IPS-NIHi7 (cell line): ENCODE data around the gene STXBP5.

Experiments used
- DNase-seq: peaks from one replicate; pipeline ENCODE4 v3.0.0; 2012; ENCODE audit warnings: mixed read lengths; ENCODE audit errors: extremely low spot score

The STXBP5 gene

DNA sequence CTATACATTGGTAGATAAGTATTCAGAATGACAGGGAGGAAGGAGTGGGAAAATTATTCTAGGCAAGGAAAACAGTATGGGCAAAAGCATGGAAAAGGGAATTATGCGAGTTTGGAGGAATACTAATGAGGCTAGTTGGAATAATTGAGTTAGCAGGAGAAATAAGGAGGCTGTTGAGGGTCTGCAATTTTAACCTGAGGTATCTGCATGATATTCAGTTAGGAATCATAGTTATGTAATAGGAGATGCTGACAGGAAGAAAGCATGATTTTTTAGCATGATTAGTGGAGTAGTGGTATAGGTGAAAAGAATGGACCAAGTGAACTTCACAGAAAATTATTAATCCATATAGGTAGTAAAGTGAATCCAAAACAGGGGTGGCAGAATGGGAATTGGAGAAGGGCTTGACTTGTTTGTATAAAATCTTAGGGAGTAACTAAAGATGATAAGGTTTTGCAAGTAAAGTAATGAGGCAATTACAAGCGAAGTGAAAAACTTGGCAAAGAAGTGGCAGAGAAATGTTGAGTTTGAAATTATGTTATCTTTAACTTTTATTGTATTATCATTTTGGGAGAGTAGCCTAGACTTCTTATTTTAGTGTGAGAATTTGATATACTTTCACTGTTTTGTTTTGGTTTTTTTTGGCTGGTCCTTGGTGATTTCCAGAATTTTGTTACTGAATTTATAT, 5.7 kb downstream of the STXBP5 start:
- DNase-seq = no peak

DNA sequence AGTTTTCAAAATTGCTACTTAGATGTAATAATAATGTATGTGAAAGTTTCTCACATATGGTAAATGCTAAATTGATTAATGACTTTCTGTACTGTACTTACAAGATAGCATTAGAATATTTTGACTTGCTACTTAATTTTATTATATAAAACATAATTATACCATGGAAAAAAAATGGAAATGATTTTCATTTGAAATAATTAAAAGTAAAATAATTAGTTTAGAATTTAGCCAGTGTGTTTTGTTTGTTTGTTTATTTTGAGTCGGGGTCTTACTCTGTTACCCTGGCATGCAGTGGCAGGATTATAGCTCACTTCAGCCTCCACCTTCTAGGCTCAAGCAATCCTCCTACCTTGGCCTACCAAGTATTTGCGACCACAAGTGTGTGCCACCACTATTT, 7.1 kb downstream of the STXBP5 start:
- no peak for DNase-seq

DNA sequence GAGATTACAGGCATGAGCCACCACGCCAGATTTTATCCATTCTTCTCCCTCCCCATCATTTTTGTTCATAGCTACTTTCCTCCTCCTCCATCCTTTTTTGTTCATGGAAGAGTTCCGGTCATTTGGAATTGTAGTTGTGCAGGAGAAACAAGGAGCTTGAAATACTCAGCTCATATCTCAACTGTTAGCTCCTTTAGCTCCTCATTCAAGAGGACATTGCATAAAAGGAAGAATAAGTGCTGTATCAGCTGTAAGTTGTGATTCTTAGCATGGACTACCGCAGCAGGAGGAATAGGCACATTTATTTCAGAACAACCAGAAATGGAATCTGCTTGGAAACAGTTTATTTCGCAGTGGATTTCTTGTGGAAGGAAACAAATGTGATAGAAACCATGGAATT, 7.6 kb downstream of the STXBP5 start:
- no peak for DNase-seq

GRCh38 chr6:147212622-147213021, 8.4 kb downstream of the STXBP5 start:
- DNase-seq = no peak

DNA sequence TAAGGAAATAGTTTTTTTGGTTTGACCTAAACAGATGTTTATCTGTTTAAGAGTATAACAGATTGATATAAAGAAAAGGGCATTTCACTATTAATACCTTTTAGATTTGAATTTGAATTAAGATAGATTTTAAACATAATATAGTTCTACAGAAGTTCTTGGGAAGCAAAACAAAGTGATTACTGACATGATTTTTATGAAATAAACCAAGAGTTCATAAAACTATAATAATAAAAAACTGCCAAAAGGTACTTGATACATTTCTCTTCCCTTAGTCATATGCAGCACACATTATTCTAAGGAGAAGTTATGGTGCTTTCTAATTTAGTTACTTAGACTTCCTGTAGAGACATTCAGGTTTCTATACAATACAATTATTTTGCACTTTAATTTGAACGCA, 9.6 kb downstream of the STXBP5 start:
- no peak for DNase-seq

GRCh38 chr6:147214248-147215227, 10.3 kb downstream of the STXBP5 start:
- DNase-seq = no peak

GRCh38 chr6:147216915-147217314, 12.7 kb downstream of the STXBP5 start:
- DNase-seq = no peak

DNA sequence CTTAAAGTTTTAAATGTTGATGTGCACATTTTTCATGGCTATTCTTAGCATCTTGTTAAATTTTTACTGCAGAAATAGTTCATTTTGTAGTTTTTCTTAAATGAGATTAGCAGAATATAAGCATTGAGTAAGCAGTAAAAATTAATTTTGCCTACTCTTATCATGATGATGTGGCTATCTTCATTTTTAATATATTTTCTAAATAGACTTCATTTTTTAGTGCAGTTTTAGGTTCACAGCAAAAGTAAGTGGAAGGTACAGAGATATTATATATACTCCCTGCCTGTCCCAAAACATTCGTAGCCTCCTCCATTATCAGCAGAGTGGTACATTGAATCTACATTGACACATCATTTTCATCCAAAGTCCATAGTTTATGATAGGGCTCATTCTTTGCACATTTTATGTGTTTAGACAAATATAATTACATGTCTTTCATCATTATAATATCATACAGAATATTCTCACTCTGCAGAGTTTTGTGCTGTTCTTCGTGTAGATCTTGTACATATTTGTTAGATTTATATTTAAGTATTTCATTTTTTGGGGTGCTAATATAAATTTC, 13.7 kb downstream of the STXBP5 start:
- DNase-seq = no peak

DNA sequence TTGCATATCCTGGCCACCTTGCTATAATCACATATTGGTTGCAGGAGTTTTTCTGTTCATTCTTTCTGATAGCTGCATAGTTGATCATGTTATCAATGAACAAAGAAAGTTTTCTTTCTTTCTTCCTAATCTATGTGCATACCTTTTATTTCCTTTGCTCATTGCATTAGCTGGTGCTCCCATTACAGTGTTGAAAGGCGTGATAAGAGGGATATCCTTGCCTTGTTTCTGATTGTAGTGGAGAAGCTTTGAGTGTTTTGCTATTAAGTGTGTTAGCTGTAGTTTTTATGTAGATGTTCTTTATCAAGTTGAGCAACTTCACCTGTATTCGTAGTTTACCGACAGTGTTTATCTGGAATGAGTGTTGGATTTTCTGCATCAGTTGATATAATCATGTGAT, 14.6 kb downstream of the STXBP5 start:
- DNase-seq = no peak

DNA sequence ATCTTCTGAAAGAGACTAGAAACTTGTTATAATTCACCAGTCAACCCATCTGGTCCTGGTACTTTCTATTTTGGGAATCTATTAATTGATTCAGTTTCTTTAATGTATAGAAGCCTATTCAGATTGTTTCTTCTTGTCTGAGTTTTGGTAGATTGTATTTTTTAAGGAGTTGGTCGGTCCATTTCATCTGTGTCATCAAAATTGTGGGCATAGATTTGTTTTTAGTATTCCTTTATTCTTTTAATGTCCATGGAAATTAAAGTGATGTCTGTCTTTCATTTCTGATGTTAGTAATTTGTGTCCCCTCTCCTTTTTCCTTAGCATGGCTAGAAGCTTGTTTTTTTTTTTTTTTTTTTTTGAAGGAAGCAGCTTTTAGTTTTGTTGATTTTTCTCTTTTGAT, 15.2 kb downstream of the STXBP5 start:
- DNase-seq = no peak

DNA sequence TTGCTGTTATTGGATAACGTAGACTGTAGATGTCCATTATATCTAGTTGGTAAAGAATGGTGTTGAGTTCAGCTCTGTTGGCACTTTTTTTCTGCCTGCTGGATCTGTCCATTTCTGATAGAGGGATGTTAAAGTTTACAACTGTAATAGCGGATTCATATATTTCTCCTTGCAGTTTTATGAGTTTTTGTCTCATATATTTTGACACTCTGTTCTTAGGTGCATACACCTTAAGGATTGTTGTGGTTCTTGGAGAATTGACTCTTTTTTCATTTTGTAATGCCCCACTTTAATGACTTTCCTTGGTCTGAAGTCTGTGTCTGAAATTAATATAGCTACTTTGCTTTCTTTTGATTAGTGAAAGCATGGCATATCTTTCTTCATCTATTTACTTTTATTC, 16.1 kb downstream of the STXBP5 start:
- DNase-seq = no peak

DNA sequence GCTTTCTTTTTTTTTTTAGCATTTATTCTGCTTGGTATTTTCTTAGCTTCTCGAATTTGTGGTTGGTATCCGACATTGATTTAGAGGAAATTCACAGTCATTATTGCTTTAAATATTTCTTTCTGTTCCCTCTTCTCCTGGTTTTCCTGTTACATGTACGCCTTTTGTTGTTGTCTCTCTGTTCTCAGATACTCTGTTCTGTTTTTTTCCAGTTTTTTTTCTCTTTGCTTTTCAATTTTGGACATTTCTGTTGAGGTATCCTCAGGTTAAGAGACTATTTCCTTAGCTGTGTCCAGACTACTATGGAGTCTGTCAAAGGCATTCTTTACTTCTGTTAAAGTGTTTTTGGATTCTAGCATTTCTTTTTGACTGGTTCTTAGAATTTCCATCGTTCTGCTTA, 17.5 kb downstream of the STXBP5 start:
- DNase-seq = no peak

- DNase-seq = peak; percentile 13
These were observed 18.1 kb downstream of the STXBP5 start for GRCh38 chr6:147222160-147222838.

DNA sequence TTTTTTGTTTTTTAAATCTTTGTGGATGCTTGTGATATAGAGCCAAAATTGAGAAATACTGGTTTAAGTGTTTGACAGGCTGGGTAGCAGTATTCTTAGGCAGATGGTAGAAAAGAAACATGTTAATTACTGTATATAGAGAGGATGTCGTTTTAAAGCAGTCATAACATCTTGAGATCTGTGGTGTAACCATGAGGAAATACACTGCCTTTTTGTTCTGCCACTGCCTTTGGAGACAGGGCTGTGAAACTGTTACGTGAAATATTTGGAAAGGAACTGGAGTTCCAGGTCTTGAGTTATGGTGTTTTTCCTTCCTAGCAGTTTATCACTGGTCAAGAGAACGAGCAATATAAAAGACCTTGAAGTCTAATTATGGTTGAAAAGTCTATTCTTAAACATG, 19.5 kb downstream of the STXBP5 start:
- DNase-seq = no peak

GRCh38 chr6:147226163-147226724, 22.0 kb downstream of the STXBP5 start:
- DNase-seq = no peak

DNA sequence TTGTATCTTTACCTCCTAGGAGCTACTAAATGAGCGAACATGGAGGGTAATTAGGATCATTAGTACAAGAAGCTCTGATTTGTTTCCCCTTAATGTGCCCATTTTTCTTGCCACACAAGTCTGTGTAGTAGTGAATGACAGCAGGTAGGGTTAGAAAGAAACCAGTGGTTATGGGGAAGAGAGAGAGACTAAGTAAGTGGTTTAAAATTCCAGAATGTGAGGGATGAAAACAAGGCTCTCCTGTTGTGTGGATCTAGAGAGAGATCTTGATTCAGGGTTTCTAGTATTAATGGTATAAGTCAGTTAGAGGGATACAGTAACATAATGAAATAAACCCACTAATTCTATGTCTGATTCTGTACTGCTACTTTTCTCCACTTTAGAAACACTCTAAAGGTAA, 22.7 kb downstream of the STXBP5 start:
- DNase-seq = no peak

DNA sequence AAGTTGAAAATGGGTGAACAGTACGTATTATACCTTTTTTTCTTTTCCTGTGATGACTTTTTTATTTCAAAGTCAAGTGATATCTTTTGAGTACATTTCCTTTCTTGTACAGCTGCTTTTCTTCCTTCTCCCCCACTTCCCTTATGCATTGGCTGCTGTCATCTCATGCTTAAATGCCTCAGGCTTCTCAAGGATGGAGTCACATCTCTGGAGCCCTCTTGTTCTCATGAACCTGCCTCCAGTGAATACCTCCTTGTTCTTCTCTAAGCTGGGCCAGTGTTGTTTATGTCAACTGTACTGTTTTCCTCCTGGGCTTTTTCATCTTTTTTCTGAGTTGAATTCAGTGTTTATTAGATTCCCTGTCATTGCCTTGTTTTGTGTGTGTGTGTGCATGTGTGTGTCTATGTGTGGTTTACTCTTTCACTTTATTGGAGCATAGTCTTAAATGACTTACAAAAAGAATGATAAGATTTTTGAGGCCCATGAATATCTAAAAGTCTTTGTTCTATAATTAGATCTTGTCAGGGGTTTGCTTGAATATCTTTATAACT, 23.6 kb downstream of the STXBP5 start:
- no peak for DNase-seq

- DNase-seq = no peak
These were observed 27.4 kb downstream of the STXBP5 start for GRCh38 chr6:147231589-147231988.

GRCh38 chr6:147234685-147235084, 30.5 kb downstream of the STXBP5 start:
- no peak for DNase-seq

GRCh38 chr6:147238164-147238563, 33.9 kb downstream of the STXBP5 start:
- peak; percentile 12 for DNase-seq

DNA sequence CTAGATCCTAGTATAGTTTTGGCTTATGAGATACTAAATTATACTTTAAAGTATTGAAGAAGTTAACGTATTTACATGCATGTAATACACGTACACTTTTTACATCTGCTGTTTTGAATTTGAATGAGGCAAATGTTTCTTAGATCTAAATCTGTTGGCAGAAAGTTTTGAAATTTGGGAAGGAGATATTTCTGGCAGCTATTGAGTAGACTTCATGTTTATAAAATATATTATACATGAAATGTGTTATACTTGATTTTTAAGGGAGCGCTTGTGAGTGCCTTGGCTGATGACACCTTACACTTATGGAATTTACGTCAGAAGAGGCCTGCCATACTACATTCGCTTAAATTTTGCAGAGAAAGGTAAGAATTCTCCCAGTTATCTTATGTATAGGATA, 34.7 kb downstream of the STXBP5 start:
- DNase-seq = no peak

- DNase-seq = no peak
These were observed 40.6 kb downstream of the STXBP5 start for GRCh38 chr6:147244832-147245231.
